DMS153 treated with DMSO at 0.1 percent for 48 hours (cell line): Measurements from ENCODE around the gene RGS9.
"Not testable (repeated sequence)": the region's sequence is repeated elsewhere in the genome, so short reads cannot be mapped to it uniquely, and the experiment has no call there.

ENCODE experiments used
- DNase-seq: peaks from one replicate; lab custom pipeline; 2025; ENCODE audit not compliant: unreplicated experiment; lab: John Stamatoyannopoulos, UW

The RGS9 gene

GRCh38 chr17:65137021-65137939 lies at the start of gene RGS9:
TSS of gene RGS9 (plus strand) at chr17:65137370. CDS start at chr17:65137541, 171 bp downstream.
- peak; percentile 50 for DNase-seq

GRCh38 chr17:65088621-65089360 lies 48.4 kb upstream of the RGS9 start:
- no peak for DNase-seq

GRCh38 chr17:65092262-65092661 lies 44.9 kb upstream of the RGS9 start:
- no peak for DNase-seq

GRCh38 chr17:65092721-65093356 lies 44.3 kb upstream of the RGS9 start:
- DNase-seq = not testable (repeated sequence)

- no peak for DNase-seq
These were observed 43.2 kb upstream of the RGS9 start for GRCh38 chr17:65093930-65094329.

GRCh38 chr17:65095465-65095864 lies 41.7 kb upstream of the RGS9 start:
- no peak for DNase-seq

GRCh38 chr17:65096382-65096781 lies 40.8 kb upstream of the RGS9 start:
- not testable (repeated sequence) for DNase-seq

- DNase-seq = no peak
These were observed 40.1 kb upstream of the RGS9 start for GRCh38 chr17:65097110-65097509.

GRCh38 chr17:65099475-65099874 lies 37.7 kb upstream of the RGS9 start:
- no peak for DNase-seq

- DNase-seq = no peak
These were observed 37.2 kb upstream of the RGS9 start for GRCh38 chr17:65099941-65100315.

- peak; percentile 73 for DNase-seq
These were observed 36.6 kb upstream of the RGS9 start for GRCh38 chr17:65100316-65101140.

- no peak for DNase-seq
These were observed 35.8 kb upstream of the RGS9 start for GRCh38 chr17:65101371-65101770.

- no peak for DNase-seq
These were observed 34.9 kb upstream of the RGS9 start for GRCh38 chr17:65102235-65102634.

GRCh38 chr17:65102788-65103187 lies 34.4 kb upstream of the RGS9 start:
- DNase-seq = no peak

GRCh38 chr17:65103431-65103830 lies 33.7 kb upstream of the RGS9 start:
- DNase-seq = no peak

GRCh38 chr17:65103896-65104295 lies 33.3 kb upstream of the RGS9 start:
- no peak for DNase-seq

- DNase-seq = no peak
These were observed 32.6 kb upstream of the RGS9 start for GRCh38 chr17:65104541-65104940.

- no peak for DNase-seq
These were observed 32.2 kb upstream of the RGS9 start for GRCh38 chr17:65104973-65105372.

GRCh38 chr17:65108152-65108551 lies 29.0 kb upstream of the RGS9 start:
- DNase-seq = no peak

- no peak for DNase-seq
These were observed 27.6 kb upstream of the RGS9 start for GRCh38 chr17:65109543-65109942.
